Thyroid gland (tissue), 4 donors: ENCODE measurements around the gene ZNF839. TPM values are rescaled to one million over a fixed set of nuclear protein-coding genes. Genes with fewer than 3 reads are reported as not detected.
A peak's percentile ranks its signal among the peaks of the same experiment; 100 is the strongest.

ENCODE experiments used
- DNase-seq, 2 donors: peaks; one replicate each; pipeline ENCODE4 v3.0.0-alpha.2; 2019
- H3K27ac ChIP-seq, 3 donors: fragments of 200-600 bp; sonication (generic); 1 replicate in 2 of 3; 2 replicates in 1 of 3; pipeline ENCODE4 v1.5.1; 2016 to 2019; ENCODE audit warnings: mild to moderate bottlenecking in 1 of 3, moderate library complexity in 1 of 3
- H3K27me3 ChIP-seq: fragments of 200-600 bp; sonication (generic); one replicate; pipeline ENCODE4 v1.5.1; 2019
- H3K36me3 ChIP-seq, 2 donors: fragments of 200-600 bp; sonication (generic); one replicate each; pipeline ENCODE4 v1.5.1; 2016 to 2019
- H3K4me1 ChIP-seq, 2 donors: fragments of 200-600 bp; sonication (generic); one replicate each; pipeline ENCODE4 v1.5.1; 2017 to 2019
- H3K4me3 ChIP-seq, 3 donors: fragments of 200-600 bp; sonication (generic); replicated peaks in 1 of 3; 1 replicate in 2 of 3; 2 replicates in 1 of 3; pipeline ENCODE4 v1.5.1; 2016; ENCODE audit warnings: mild to moderate bottlenecking in 1 of 3
- H3K9me3 ChIP-seq: fragments of 200-600 bp; sonication (generic); one replicate; pipeline ENCODE4 v1.5.1; 2017
- POLR2A ChIP-seq, 2 donors: fragments of 450-650 bp; IDR thresholded peaks; one replicate each; pipeline ENCODE4 v1.6.1; 2017; ENCODE audit warnings: antibody characterized with exemption in 2 of 2, mild to moderate bottlenecking in 2 of 2, moderate library complexity in 1 of 2
- WGBS, 2 donors: methylation state at CpG; one replicate each; pipeline ENCODE4 v1.1.5; 2017; 5-methylcytosine and 5-hydroxymethylcytosine counted together
- intact Hi-C: fragments of 100-400 bp; cut with DNase I; formaldehyde crosslinking; loops from one replicate; pipeline ENCODE4 v1.15.1; 2023
- total RNA-seq, 4 donors: library from RNA; depleted of rRNA; stranded (reverse); fragments of >200 nt; gene quantifications; one replicate each; pipeline ENCODE4 v1.2.3, GENCODE V29; 2016
- TF ChIP-seq, protein P1 (sequence below), 6 experiments: fragments of 200-600 bp in 3 of 6; fragments of 450-650 bp in 3 of 6; sonication (generic) in 3 of 6; IDR thresholded peaks; one replicate each; pipeline ENCODE4 v1.5.1; 2016 to 2019; ENCODE audit warnings: antibody characterized with exemption in 6 of 6, mild to moderate bottlenecking in 2 of 6, inconsistent platforms in 1 of 6, moderate library complexity in 1 of 6

The ZNF839 gene
- total RNA-seq, 4 donors from 2014 or later = 9.1 to 14.2 (median 12.9) TPM

DNA sequence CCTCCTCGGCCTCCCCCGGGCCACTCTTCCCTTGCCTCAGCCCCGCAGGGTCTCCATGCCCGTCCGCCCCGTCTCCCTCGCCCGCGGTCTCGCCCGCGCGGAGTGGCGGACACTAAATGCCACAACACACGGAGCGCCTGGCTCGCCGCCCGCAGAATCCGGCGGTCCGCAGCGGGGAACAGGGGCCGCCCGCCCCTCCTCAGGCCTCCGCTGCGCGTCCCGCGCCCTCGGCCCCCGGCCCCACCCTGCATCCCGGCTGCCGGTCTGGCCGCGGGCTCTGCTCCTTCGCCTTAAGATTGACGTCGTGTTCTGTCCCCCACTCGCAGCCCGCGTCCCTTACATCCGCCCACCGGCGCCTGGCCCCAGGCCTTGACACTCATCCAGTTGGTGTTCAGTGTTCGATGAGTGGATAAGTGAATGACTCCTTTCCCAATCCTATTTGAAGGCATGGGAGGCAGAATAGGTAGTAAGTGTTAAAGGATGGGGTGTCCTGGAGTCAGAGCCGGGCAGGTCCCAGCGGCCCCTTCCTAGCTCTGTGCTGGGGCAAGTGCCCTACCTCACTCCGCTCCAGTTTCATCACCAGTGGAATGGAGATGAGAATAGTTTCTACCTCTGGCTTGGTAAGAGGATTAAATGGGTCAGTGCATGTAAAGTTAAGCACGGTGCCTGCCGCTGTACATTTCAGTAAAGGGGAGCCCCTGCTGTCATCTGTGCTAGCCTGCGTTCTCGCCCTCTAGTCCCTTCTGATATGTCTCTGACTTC lies 43.8 kb downstream of the ZNF839 start:
- TF ChIP-seq, protein P1, sequence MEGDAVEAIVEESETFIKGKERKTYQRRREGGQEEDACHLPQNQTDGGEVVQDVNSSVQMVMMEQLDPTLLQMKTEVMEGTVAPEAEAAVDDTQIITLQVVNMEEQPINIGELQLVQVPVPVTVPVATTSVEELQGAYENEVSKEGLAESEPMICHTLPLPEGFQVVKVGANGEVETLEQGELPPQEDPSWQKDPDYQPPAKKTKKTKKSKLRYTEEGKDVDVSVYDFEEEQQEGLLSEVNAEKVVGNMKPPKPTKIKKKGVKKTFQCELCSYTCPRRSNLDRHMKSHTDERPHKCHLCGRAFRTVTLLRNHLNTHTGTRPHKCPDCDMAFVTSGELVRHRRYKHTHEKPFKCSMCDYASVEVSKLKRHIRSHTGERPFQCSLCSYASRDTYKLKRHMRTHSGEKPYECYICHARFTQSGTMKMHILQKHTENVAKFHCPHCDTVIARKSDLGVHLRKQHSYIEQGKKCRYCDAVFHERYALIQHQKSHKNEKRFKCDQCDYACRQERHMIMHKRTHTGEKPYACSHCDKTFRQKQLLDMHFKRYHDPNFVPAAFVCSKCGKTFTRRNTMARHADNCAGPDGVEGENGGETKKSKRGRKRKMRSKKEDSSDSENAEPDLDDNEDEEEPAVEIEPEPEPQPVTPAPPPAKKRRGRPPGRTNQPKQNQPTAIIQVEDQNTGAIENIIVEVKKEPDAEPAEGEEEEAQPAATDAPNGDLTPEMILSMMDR (IDR thresholded peaks at IDR 0.05) = no peak
- TF ChIP-seq POLR2A (IDR thresholded peaks at IDR 0.05) = no peak
- Histone ChIP-seq H3K4me1 (peaks cover 18 to 24% of the 10 kb centered on the region in 2 donors), H3K4me3 (peak overlapping the region; percentile 83 to 99 (median 93)), H3K36me3 (no peaks in the 10 kb centered on the region), H3K9me3 (no peaks in the 10 kb centered on the region), H3K27me3 (no peaks in the 10 kb centered on the region), H3K27ac (peak overlapping the region; percentile 73 to 90 (median 88))
- intact Hi-C loops = no loop called here
- peak in 1 of 2 donors; percentile 53 for DNase-seq
- WGBS, 2 donors = 5 to 16% methylated on average over 7 to 20 of the region's 53 CpGs

DNA sequence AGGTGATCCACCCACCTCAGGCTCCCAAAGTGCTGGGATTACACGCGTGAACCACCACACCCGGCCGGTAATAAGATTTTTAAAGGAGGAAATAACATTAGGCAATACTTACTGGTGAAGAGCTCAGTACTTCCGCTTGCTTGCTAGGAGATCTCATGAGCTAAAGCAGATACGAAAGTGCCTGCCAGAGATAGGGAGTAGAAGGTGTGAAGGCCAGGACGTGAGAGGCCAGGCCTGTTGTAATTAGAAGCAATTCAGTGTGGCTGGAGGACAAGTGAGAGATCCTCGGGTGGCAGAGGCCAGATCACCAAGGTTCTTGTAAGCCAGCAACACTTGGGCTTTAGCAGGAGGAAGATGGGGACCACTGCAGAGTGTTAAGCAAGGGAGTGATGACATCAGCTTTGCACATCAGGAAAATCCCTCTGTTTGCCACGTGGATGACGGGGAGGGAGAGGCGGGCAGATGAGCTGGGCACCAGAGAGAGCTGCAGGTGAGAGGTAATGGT lies 50.8 kb downstream of the ZNF839 start:
- Histone ChIP-seq H3K4me1 (peaks cover 0 to 9% of the 10 kb centered on the region in 2 donors), H3K4me3 (no peak overlapping the region), H3K9me3 (no peaks in the 10 kb centered on the region), H3K27ac (no peak overlapping the region), H3K36me3 (no peaks in the 10 kb centered on the region), H3K27me3 (no peaks in the 10 kb centered on the region)
- intact Hi-C loops = no loop called here
- no peak for DNase-seq
- WGBS, 2 donors = 84 to 89% methylated on average over 11 of the region's 11 CpGs
- TF ChIP-seq POLR2A (IDR thresholded peaks at IDR 0.05) = no peak
- TF ChIP-seq, protein P1 (IDR thresholded peaks at IDR 0.05) = no peak

DNA sequence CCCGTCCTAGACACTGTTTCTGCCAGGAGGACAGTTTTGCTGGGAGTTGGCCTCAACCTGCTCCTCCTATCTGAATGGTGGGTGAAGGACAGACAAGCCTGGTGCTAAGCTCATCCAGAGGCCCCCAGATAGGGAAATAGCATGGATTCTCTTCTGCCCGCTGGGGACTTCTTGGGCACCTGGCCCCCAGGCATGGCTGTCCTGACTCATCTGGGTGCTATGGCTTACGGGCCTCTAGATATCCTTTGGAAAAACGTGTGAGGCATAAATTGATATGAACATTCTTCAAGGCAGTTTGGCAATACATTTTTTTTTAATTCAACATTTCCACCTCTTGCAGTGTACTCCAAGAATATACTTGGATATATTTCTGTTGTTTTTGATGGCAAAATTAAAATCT lies 51.8 kb downstream of the ZNF839 start:
- Histone ChIP-seq H3K27me3 (no peaks in the 10 kb centered on the region), H3K4me1 (peaks cover 0 to 9% of the 10 kb centered on the region in 2 donors), H3K27ac (no peak overlapping the region), H3K9me3 (no peaks in the 10 kb centered on the region), H3K4me3 (no peak overlapping the region), H3K36me3 (no peaks in the 10 kb centered on the region)
- 90 to 93% methylated on average over 4 of the region's 4 CpGs for whole genome bisulfite sequencing, 2 donors
- intact Hi-C loops = no loop called here
- TF ChIP-seq, protein P1 (IDR thresholded peaks at IDR 0.05) = no peak
- TF ChIP-seq POLR2A (IDR thresholded peaks at IDR 0.05) = no peak
- no peak for DNase-seq

DNA sequence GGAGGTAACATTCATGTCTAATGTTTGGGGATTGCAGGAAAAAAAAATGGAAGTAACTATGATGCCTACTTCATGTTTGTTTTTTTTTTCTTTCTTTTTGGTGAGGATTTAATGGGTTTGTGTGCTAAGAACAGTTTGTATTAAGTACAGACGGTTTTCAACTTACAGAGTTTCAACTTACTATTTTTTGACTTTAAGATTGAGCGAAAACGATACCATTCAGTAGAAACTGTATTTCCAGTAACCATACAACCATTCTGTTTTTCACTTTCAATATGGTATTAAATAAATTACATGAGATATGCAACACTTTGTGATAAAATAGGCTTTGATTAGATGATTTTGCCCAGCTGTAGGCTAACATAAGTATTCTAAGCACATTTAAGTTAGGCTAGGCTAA lies 53.6 kb downstream of the ZNF839 start:
- H3K4me3 ChIP-seq = no peak overlapping the region
- H3K36me3 ChIP-seq = no peaks in the 10 kb centered on the region
- no peaks in the 10 kb centered on the region for H3K27me3 ChIP-seq
- intact Hi-C loops = no loop called here
- 87 to 94% methylated on average over 3 of the region's 3 CpGs for WGBS, 2 donors
- no peak for TF ChIP-seq POLR2A (IDR thresholded peaks at IDR 0.05)
- TF ChIP-seq, protein P1 (IDR thresholded peaks at IDR 0.05) = no peak
- no peaks in the 10 kb centered on the region for H3K9me3 ChIP-seq
- peaks cover 0 to 5% of the 10 kb centered on the region in 2 donors for H3K4me1 ChIP-seq
- H3K27ac ChIP-seq = no peak overlapping the region
- DNase-seq = no peak

DNA sequence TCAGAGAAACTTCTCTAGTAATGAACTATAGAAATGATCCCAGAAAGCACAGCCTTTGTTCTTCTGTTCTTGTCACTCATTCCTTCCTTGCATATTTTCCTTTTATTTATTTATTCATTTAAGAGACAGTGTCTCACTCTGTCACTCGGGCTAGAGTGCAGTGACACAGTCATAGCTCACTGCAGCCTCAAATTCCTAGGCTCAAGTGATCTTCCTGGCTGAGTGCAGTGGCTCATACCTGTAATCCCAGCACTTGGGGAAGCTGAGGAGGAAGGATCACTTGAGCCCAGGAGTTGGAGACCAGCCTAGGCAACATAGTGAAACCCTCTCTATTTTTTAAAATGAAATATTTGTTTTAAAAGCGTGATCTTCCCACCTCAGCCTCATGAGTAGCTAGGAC lies 54.7 kb downstream of the ZNF839 start:
- Histone ChIP-seq H3K9me3 (no peaks in the 10 kb centered on the region), H3K27ac (no peak overlapping the region), H3K27me3 (no peaks in the 10 kb centered on the region), H3K4me1 (peaks cover 0 to 5% of the 10 kb centered on the region in 2 donors), H3K36me3 (peaks cover 0 to 4% of the 10 kb centered on the region in 2 donors), H3K4me3 (no peak overlapping the region)
- intact Hi-C loops = no loop called here
- WGBS, 2 donors = 62 to 68% methylated on average over 2 of the region's 2 CpGs
- DNase-seq = peak; percentile 26 to 39
- no peak for TF ChIP-seq POLR2A (IDR thresholded peaks at IDR 0.05)
- TF ChIP-seq, protein P1 (IDR thresholded peaks at IDR 0.05) = no peak
